Stimulated activated CD4-positive, alpha-beta T cell treated with anti-CD3 and anti-CD28 coated beads, Interleukin-4, amount 100 ng/mL, for 1 hour (primary cell): ENCODE measurements around the gene SLC6A18.
"Not testable (repeated sequence)": the region's sequence is repeated elsewhere in the genome, so short reads cannot be mapped to it uniquely, and the experiment has no call there.

Experiments used
- DNase-seq: peaks from one replicate; pipeline ENCODE4 v3.0.0-alpha.2; 2020

The SLC6A18 gene

GRCh38 chr5:1257841-1258240 is 32.7 kb downstream of the SLC6A18 start:
- DNase-seq = no peak

- no peak for DNase-seq
These were observed 34.8 kb downstream of the SLC6A18 start for GRCh38 chr5:1259806-1260480.

- no peak for DNase-seq
These were observed 36.5 kb downstream of the SLC6A18 start for GRCh38 chr5:1261643-1262042.

GRCh38 chr5:1262381-1262780 is 37.2 kb downstream of the SLC6A18 start:
- no peak for DNase-seq

GRCh38 chr5:1264211-1264610 is 39.0 kb downstream of the SLC6A18 start:
- no peak for DNase-seq

GRCh38 chr5:1265026-1265425 is 39.8 kb downstream of the SLC6A18 start:
- DNase-seq = no peak

- DNase-seq = no peak
These were observed 40.6 kb downstream of the SLC6A18 start for GRCh38 chr5:1265461-1266455.

- no peak for DNase-seq
These were observed 41.6 kb downstream of the SLC6A18 start for GRCh38 chr5:1266791-1267190.

GRCh38 chr5:1267464-1267863 is 42.3 kb downstream of the SLC6A18 start:
- DNase-seq = not testable (repeated sequence)

GRCh38 chr5:1268056-1268455 is 42.9 kb downstream of the SLC6A18 start:
- DNase-seq = no peak

- no peak for DNase-seq
These were observed 43.5 kb downstream of the SLC6A18 start for GRCh38 chr5:1268666-1269065.

GRCh38 chr5:1270426-1270825 is 45.2 kb downstream of the SLC6A18 start:
- DNase-seq = no peak

GRCh38 chr5:1270933-1271914 is 46.0 kb downstream of the SLC6A18 start:
- no peak for DNase-seq

- no peak for DNase-seq
These were observed 47.0 kb downstream of the SLC6A18 start for GRCh38 chr5:1272201-1272600.

GRCh38 chr5:1273745-1274144 is 48.6 kb downstream of the SLC6A18 start:
- no peak for DNase-seq

GRCh38 chr5:1274471-1274870 is 49.3 kb downstream of the SLC6A18 start:
- DNase-seq = no peak

GRCh38 chr5:1275397-1276391 is 50.5 kb downstream of the SLC6A18 start:
- DNase-seq = not testable (repeated sequence)

GRCh38 chr5:1276930-1277329 is 51.7 kb downstream of the SLC6A18 start:
- DNase-seq = no peak

- no peak for DNase-seq
These were observed 52.1 kb downstream of the SLC6A18 start for GRCh38 chr5:1277331-1277730.

GRCh38 chr5:1277781-1278180 is 52.6 kb downstream of the SLC6A18 start:
- no peak for DNase-seq

- no peak for DNase-seq
These were observed 53.0 kb downstream of the SLC6A18 start for GRCh38 chr5:1278216-1278615.
